KBM-7 (cell line): Measurements from ENCODE around the gene KMT2D.
"Not testable (repeated sequence)": the region's sequence is repeated elsewhere in the genome, so short reads cannot be mapped to it uniquely, and the experiment has no call there.

ENCODE experiments used
- DNase-seq: peaks from one replicate; pipeline ENCODE4 v3.0.0-alpha.2; 2015
- in situ Hi-C: fragments of 300-500 bp; cut with MboI; formaldehyde crosslinking; loops from 2 replicates; pipeline ENCODE4 v1.14.3; 2020; ENCODE audit warnings: low sequenced_read_pairs, low pct_unique_long_range_greater_than_20kb, mixed read lengths

Gene KMT2D

GRCh38 chr12:49089821-49090773, 29.5 kb upstream of the KMT2D start:
- in situ Hi-C loops, result no loop called here
- peak; percentile 53 for DNase-seq

GRCh38 chr12:49088932-49089330, 28.3 kb upstream of the KMT2D start:
- DNase-seq, result no peak
- in situ Hi-C loops, result no loop called here

GRCh38 chr12:49088150-49088931, 27.7 kb upstream of the KMT2D start:
- in situ Hi-C loops, result no loop called here
- DNase-seq, result peak; percentile 86

GRCh38 chr12:49086116-49086515, 25.5 kb upstream of the KMT2D start:
- in situ Hi-C loops, result no loop called here

GRCh38 chr12:49084438-49084837, 23.8 kb upstream of the KMT2D start:
- DNase-seq, result peak; percentile 28
- in situ Hi-C loops, result no loop called here

More at GRCh38 chr12:49086116-49086515, 25.5 kb upstream of the KMT2D start:
- DNase-seq, result no peak

GRCh38 chr12:49079793-49080192, 19.2 kb upstream of the KMT2D start:
- in situ Hi-C loops, result no loop called here

GRCh38 chr12:49070971-49071370, 10.4 kb upstream of the KMT2D start:
- in situ Hi-C loops, result no loop called here
- no peak for DNase-seq

More at GRCh38 chr12:49079793-49080192, 19.2 kb upstream of the KMT2D start:
- DNase-seq, result no peak

- in situ Hi-C loops, result no loop called here
- DNase-seq, result peak; percentile 99
Measured at GRCh38 chr12:49069507-49070346, 9.1 kb upstream of the KMT2D start, which contains the start of gene RHEBL1. Gene RHEBL1 (minus strand): TSS chr12:49069979. CDS start chr12:49069785, 194 bp downstream.

GRCh38 chr12:49068879-49069506, 8.4 kb upstream of the KMT2D start:
- DNase-seq, result no peak
- in situ Hi-C loops, result no loop called here

GRCh38 chr12:49066120-49066519, 5.5 kb upstream of the KMT2D start:
- DNase-seq, result no peak
- in situ Hi-C loops, result no loop called here

GRCh38 chr12:49064767-49065152, 4.2 kb upstream of the KMT2D start:
- in situ Hi-C loops, result no loop called here

GRCh38 chr12:49061916-49062315, 1.3 kb upstream of the KMT2D start:
- DNase-seq, in situ Hi-C loops: not testable (repeated sequence)

More at GRCh38 chr12:49064767-49065152, 4.2 kb upstream of the KMT2D start:
- DNase-seq, result no peak

GRCh38 chr12:49061157-49061650, 610 bp upstream of the KMT2D start:
- in situ Hi-C loops, result no loop called here
- DNase-seq, result no peak

- DNase-seq, result peak; percentile 25
- in situ Hi-C loops, result no loop called here
Measured at GRCh38 chr12:49059299-49060171, 1.1 kb downstream of the KMT2D start.

- in situ Hi-C loops, result no loop called here
- DNase-seq, result peak; percentile 14
Measured at GRCh38 chr12:49059045-49059298, 1.6 kb downstream of the KMT2D start.

GRCh38 chr12:49058366-49059044, 2.1 kb downstream of the KMT2D start:
- in situ Hi-C loops, result no loop called here
- DNase-seq, result no peak

GRCh38 chr12:49057888-49058287, 2.7 kb downstream of the KMT2D start:
- in situ Hi-C loops, result no loop called here
- DNase-seq, result peak; percentile 34
